GM13976 (cell line): ENCODE measurements around the gene MICAL2.

Experiments
- DNase-seq: peaks from one replicate; pipeline ENCODE4 v3.0.0; 2012; ENCODE audit warnings: low spot score
- in situ Hi-C: fragments of 300-500 bp; cut with MboI; formaldehyde crosslinking; loops from one replicate; pipeline ENCODE4 v1.12.0; 2022; ENCODE audit warnings: low sequenced_read_pairs, mixed read lengths, inconsistent platforms; ENCODE audit not compliant: unreplicated experiment
- TF ChIP-seq, protein P1 (sequence below): IDR thresholded peaks from 2 replicates; pipeline ENCODE4 v1.5.1; 2012; ENCODE audit warnings: borderline replicate concordance, mild to moderate bottlenecking; ENCODE audit not compliant: insufficient read depth; ENCODE audit errors: extremely low read depth, missing control alignments, control extremely low read depth

MICAL2 gene

GRCh38 chr11:12234221-12234620 lies 123.8 kb downstream of the MICAL2 start:
- TF ChIP-seq, protein P1, sequence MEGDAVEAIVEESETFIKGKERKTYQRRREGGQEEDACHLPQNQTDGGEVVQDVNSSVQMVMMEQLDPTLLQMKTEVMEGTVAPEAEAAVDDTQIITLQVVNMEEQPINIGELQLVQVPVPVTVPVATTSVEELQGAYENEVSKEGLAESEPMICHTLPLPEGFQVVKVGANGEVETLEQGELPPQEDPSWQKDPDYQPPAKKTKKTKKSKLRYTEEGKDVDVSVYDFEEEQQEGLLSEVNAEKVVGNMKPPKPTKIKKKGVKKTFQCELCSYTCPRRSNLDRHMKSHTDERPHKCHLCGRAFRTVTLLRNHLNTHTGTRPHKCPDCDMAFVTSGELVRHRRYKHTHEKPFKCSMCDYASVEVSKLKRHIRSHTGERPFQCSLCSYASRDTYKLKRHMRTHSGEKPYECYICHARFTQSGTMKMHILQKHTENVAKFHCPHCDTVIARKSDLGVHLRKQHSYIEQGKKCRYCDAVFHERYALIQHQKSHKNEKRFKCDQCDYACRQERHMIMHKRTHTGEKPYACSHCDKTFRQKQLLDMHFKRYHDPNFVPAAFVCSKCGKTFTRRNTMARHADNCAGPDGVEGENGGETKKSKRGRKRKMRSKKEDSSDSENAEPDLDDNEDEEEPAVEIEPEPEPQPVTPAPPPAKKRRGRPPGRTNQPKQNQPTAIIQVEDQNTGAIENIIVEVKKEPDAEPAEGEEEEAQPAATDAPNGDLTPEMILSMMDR = no peak
- DNase-seq = no peak
- in situ Hi-C loops = loop anchor here (25.0 kb wide), 1 partner anchor 172 kb away; no protein-coding TSS in a partner anchor

DNA sequence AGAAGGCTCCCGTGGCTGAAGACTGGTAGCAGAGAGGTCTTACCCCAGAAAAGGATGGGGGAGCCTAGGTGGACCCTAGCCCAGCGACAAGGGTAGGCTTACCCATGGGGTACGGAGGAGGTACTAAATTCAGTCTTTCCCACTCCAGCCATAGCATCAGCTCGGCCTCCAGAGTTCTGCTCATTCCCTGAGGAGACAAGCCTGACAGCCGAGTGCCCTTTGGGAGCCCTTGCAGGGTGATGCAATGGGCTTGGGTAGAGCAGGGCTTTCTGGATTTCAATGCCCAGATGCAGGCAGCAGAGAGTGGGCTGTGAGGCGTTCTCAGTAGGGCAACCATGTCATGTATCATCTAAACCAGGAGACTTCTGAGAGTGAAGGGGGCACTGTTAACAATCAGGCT lies 124.7 kb downstream of the MICAL2 start:
- no peak for DNase-seq
- in situ Hi-C loops = loop anchor here (25.0 kb wide), 1 partner anchor 173 kb away; no protein-coding TSS in a partner anchor
- TF ChIP-seq, protein P1 = no peak

DNA sequence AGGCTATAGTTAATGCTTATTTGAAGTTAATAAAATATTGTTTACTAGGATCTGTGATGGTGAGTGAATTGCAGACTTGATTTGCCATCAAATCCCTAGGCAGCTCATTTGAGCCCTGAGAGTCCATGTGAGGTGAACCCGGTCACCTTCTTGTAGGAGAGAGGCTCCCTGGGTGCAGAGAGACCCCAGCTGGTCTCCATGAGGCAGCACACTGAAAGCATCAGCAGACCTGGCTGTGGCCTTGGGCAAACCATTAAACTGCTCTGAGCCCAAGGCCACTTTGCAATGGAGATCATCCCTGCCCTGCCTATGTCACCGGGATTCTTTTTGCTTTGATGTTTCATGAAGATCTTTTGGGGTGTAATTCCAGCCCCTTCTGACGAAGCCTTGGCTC lies 125.2 kb downstream of the MICAL2 start:
- in situ Hi-C loops = loop anchor here (25.0 kb wide), 1 partner anchor 173 kb away; no protein-coding TSS in a partner anchor

GRCh38 chr11:12235947-12236743 lies 125.8 kb downstream of the MICAL2 start:
- TF ChIP-seq, protein P1 = peak; percentile 53
- DNase-seq = peak; percentile 62
- in situ Hi-C loops = loop anchor here (25.0 kb wide), 1 partner anchor 174 kb away; no protein-coding TSS in a partner anchor

More for the DNA sequence above, 125.2 kb downstream of the MICAL2 start:
- no peak for DNase-seq
- TF ChIP-seq, protein P1 = no peak

DNA sequence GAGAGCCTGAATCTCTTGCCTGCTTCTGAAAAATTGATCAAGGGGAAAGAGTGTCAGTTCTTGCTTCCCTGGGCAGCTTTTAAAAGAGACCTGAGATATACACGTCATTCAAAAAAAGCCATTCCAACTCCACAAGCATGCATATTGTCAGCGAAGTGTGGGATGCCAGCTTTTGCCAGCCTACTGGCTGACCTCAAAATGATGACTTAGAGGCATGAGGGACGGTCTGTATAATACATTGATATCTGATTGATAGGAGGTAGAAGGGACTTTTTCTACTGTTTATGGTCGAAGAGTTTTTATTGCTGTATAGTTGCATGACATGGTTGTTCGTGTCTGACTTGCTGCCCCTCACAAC lies 126.3 kb downstream of the MICAL2 start:
- in situ Hi-C loops = loop anchor here (25.0 kb wide), 1 partner anchor 174 kb away; no protein-coding TSS in a partner anchor
- no peak for DNase-seq
- TF ChIP-seq, protein P1 = no peak

- TF ChIP-seq, protein P1 = no peak
- no peak for DNase-seq
- in situ Hi-C loops = loop anchor here (25.0 kb wide), 1 partner anchor 175 kb away; no protein-coding TSS in a partner anchor
Observed at GRCh38 chr11:12237381-12237784, 127.0 kb downstream of the MICAL2 start.

GRCh38 chr11:12238420-12238819 lies 128.0 kb downstream of the MICAL2 start:
- no peak for DNase-seq
- in situ Hi-C loops = loop anchor here (25.0 kb wide), 1 partner anchor 176 kb away; no protein-coding TSS in a partner anchor
- TF ChIP-seq, protein P1 = no peak
